Measurements from ENCODE around the gene MED19. TPM values are rescaled to one million over a fixed set of nuclear protein-coding genes. Genes with fewer than 3 reads are reported as not detected.

The MED19 gene
- total RNA-seq, 2 donors from 2014 or later: 14.8 to 39.4 TPM

DNA sequence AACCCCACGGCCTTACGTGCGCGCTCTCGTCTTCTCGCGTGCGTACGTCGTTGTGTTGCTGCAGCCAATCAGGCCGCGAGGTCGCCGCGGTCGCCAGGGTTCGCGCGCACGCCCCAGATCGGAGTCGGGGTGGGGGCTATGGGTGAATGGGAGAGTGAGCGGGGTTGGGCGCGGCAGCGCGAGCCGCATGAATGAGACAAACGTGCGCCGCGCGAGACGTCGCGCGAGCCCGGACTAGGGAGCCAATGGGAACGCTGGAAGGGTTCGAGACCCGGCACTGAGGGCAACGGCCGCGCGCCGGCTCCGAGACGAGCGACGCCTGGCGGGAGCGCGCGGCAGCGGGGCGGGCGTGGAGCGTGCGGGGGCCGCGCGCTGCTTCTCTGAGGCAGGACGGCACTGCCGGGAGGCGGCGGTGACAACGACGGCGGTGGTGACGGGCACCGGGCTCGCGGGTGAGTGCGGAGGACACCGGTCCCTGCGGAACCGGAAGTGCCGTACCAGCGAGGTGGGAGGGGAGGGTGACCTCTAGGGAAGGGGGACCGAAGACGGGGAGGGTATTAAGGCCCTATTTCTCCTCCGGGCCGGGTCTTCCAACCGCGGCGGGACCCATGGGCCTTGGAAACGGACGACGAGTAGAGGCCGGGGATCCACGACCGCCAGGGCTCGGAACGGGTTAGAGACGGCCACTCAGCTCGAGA, 44.1 kb downstream of the MED19 start, which contains the start of gene ZDHHC5:
TSS of gene ZDHHC5 (plus strand) at position 379 of the 698 bp plus-strand sequence. CDS start 4,977 bp downstream, outside the sequence.
- peak within 1 kb of the TSS; percentile 81 to 99 for H3K4me3 ChIP-seq
- no peaks in the 10 kb centered on the region for H3K9me3 ChIP-seq
- no peaks in the 10 kb centered on the region for H3K27me3 ChIP-seq (replicated peaks; ENCODE audit: insufficient read depth)
- under 1% methylated on average over 96 of the region's 96 CpGs for WGBS
- peak; percentile 99 for DNase-seq (ENCODE audit: low spot score)
- TF ChIP-seq POLR2AphosphoS5 (IDR thresholded peaks at IDR 0.05) (peak; percentile 88), POLR2A (IDR thresholded peaks at IDR 0.05) (peak; percentile 72), CTCF (IDR thresholded peaks at IDR 0.05) (peak; percentile 56 to 85 (median 73))
- H3K4me1 ChIP-seq (replicated peaks): no peaks in the 10 kb centered on the region
- intact Hi-C loops (cut with DNase I): loop anchor here (5.0 kb wide), 2 partner anchors 44 to 94 kb away; partner anchors contain the start of genes CTNND1, MED19 and TMX2
- H3K27ac ChIP-seq: peak within 1 kb of the TSS; percentile 97 to 99
- peaks cover 0 to 2% of the 10 kb centered on the region in 2 donors for H3K36me3 ChIP-seq

DNA sequence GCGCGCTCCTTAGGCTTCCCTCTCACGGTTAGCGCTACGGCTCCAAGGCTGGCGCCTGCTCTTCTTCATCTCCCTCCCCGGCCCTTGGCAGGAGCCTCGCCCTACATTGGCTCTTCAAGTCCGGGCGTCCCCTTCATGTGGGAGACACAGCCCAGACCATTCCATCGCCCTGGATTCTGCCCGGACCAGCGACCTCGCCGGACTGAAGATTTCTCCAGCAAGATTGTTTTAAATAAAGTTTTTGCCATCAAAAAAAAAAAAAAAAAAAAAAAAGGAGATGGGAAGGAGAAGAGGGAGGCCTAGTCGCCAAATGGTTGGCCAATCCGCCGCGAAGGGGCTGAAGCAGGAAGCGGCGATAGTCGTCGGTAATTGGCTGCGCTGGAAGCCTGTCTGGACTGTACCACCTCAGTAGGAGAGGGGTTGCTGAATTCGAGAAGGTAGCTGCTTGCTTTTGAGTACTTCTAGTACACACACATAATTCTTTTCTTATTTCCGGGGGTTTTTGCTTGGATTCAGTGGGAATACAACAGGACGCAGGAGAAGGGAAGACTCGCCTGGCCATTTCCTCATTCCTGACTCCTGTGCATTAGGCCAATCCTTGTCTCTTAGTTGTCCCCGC, 44.8 kb downstream of the MED19 start:
- under 1% methylated on average over 29 of the region's 29 CpGs for WGBS
- Histone ChIP-seq H3K36me3 (no peaks in the 10 kb centered on the region), H3K4me1 (replicated peaks) (no peaks in the 10 kb centered on the region), H3K27me3 (replicated peaks; ENCODE audit: insufficient read depth) (no peaks in the 10 kb centered on the region), H3K4me3 (peak overlapping the region; percentile 81 to 99), H3K9me3 (no peaks in the 10 kb centered on the region), H3K27ac (peak overlapping the region; percentile 97 to 99)
- peak; percentile 98 for DNase-seq (ENCODE audit: low spot score)
- intact Hi-C loops (cut with DNase I): loop anchor here (5.0 kb wide), 2 partner anchors 45 to 95 kb away; partner anchors contain the start of genes CTNND1, MED19 and TMX2
- TF ChIP-seq CTCF (IDR thresholded peaks at IDR 0.05): no peak
- no peak for TF ChIP-seq POLR2A (IDR thresholded peaks at IDR 0.05)
- TF ChIP-seq POLR2AphosphoS5 (IDR thresholded peaks at IDR 0.05): no peak

DNA sequence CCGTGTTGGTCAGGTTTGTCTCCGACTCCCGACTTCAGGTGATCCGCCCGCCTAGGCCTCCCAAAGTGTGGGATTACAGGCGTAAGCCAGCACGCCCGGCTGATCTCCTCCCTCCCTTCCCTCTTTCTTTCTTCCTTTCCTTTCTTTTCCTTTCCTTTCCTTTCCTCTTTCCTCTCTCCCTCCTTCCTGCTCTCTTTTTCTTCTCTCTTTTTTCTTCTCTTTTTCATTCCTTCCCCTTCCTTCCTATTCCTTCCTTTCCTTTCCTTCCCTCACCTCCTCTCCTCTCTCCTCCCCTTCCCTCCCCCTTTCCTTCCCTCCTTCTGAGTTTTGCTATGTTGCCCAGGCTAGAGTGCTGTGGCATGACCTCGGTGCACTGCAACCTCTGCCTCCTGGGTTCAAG, 48.0 kb downstream of the MED19 start:
- peaks cover 6 to 8% of the 10 kb centered on the region in 2 donors for H3K36me3 ChIP-seq
- intact Hi-C loops (cut with DNase I): no loop called here
- H3K27me3 ChIP-seq (replicated peaks; ENCODE audit: insufficient read depth): no peaks in the 10 kb centered on the region
- no peak overlapping the region for H3K4me3 ChIP-seq
- H3K4me1 ChIP-seq (replicated peaks): no peaks in the 10 kb centered on the region
- no peak overlapping the region for H3K27ac ChIP-seq
- TF ChIP-seq CTCF (IDR thresholded peaks at IDR 0.05) (no peak), POLR2AphosphoS5 (IDR thresholded peaks at IDR 0.05) (no peak), POLR2A (IDR thresholded peaks at IDR 0.05) (no peak)
- 80% methylated on average over 9 of the region's 9 CpGs for WGBS
- no peak for DNase-seq (ENCODE audit: low spot score)
- no peaks in the 10 kb centered on the region for H3K9me3 ChIP-seq

GRCh38 chr11:57662893-57663292, 49.1 kb downstream of the MED19 start:
- 47% methylated on average over 4 of the region's 4 CpGs for WGBS
- Histone ChIP-seq H3K36me3 (peaks cover 6 to 8% of the 10 kb centered on the region in 2 donors), H3K4me1 (replicated peaks) (peaks cover 4% of the 10 kb centered on the region), H3K4me3 (no peak overlapping the region), H3K27ac (no peak overlapping the region), H3K27me3 (replicated peaks; ENCODE audit: insufficient read depth) (no peaks in the 10 kb centered on the region), H3K9me3 (no peaks in the 10 kb centered on the region)
- intact Hi-C loops (cut with DNase I): no loop called here
- peak; percentile 20 for TF ChIP-seq POLR2AphosphoS5 (IDR thresholded peaks at IDR 0.05)
- no peak for TF ChIP-seq CTCF (IDR thresholded peaks at IDR 0.05)
- no peak for DNase-seq (ENCODE audit: low spot score)
